ENCODE measurements around the gene KLHL30.

Gene KLHL30

GRCh38 chr2:238187618-238188548 lies 49.4 kb downstream of the KLHL30 start:
- DNase-seq (ENCODE audit: low read depth in 3 of 3) = no peak

GRCh38 chr2:238190445-238190844 lies 52.0 kb downstream of the KLHL30 start:
- DNase-seq (ENCODE audit: low read depth in 3 of 3) = no peak
